Thoracic aorta (tissue), 2 donors: ENCODE results near the gene ZNF142. TPM values are rescaled to one million over a fixed set of nuclear protein-coding genes. Genes with fewer than 3 reads are reported as not detected.
A peak's percentile ranks its signal among the peaks of the same experiment; 100 is the strongest.
"Not testable (repeated sequence)": the region's sequence is repeated elsewhere in the genome, so short reads cannot be mapped to it uniquely, and the experiment has no call there.

ENCODE experiments used
- ATAC-seq: fragments of 150-250 bp; one replicate; pipeline ENCODE4 v1.8.0; 2017; ENCODE audit warnings: low read depth; ENCODE audit not compliant: insufficient number of reproducible peaks, low FRiP score
- DNase-seq: peaks from one replicate; pipeline ENCODE4 v3.0.0-alpha.2; 2020; ENCODE audit warnings: low spot score
- H3K27ac ChIP-seq, 2 donors: fragments of 200-600 bp; sonication (generic); 1 replicate in 1 of 2; 2 replicates in 1 of 2; pipeline ENCODE4 v1.5.1; 2016; ENCODE audit warnings: mild to moderate bottlenecking in 2 of 2, moderate library complexity in 2 of 2
- H3K27me3 ChIP-seq: fragments of 200-600 bp; sonication (generic); replicated peaks from 2 replicates; pipeline ENCODE4 v1.6.0; 2016; ENCODE audit warnings: mild to moderate bottlenecking; ENCODE audit not compliant: insufficient read depth
- H3K36me3 ChIP-seq: fragments of 200-600 bp; sonication (generic); one replicate; pipeline ENCODE4 v1.5.1; 2016
- H3K4me1 ChIP-seq, 2 donors: fragments of 200-600 bp; sonication (generic); 1 replicate in 1 of 2; 2 replicates in 1 of 2; pipeline versions ENCODE4 v1.5.1 to v1.6.0; 2016; ENCODE audit warnings: low read depth in 2 of 2, mild to moderate bottlenecking in 1 of 2; ENCODE audit not compliant: control insufficient read depth in 1 of 2
- H3K4me3 ChIP-seq: fragments of 200-600 bp; sonication (generic); 2 replicates; pipeline ENCODE4 v1.5.1; 2016; ENCODE audit warnings: mild to moderate bottlenecking
- H3K9me3 ChIP-seq: fragments of 200-600 bp; sonication (generic); 2 replicates; pipeline ENCODE4 v1.5.1; 2016
- CTCF ChIP-seq: fragments of 200-600 bp; sonication (generic); IDR thresholded peaks from one replicate; pipeline ENCODE4 v1.5.1; 2019; ENCODE audit warnings: antibody characterized with exemption
- total RNA-seq, 2 donors: library from RNA; depleted of rRNA; stranded (reverse); fragments of >200 nt; gene quantifications; one replicate each; pipeline versions ENCODE4 v1.1.0 to v1.2.3, GENCODE V29; 2016

ZNF142 gene
- total RNA-seq, 2 donors from 2014 or later: 27.9 to 47.9 TPM

GRCh38 chr2:218694405-218695145, 35.2 kb upstream of the ZNF142 start:
- Histone ChIP-seq H3K27me3 (no peaks in the 10 kb centered on the region), H3K27ac (no peak overlapping the region), H3K9me3 (no peaks in the 10 kb centered on the region), H3K4me3 (no peak overlapping the region), H3K4me1 (peaks cover 13 to 17% of the 10 kb centered on the region in 2 donors), H3K36me3 (peaks cover 52% of the 10 kb centered on the region)
- ATAC-seq (no peak), DNase-seq (no peak)
- TF ChIP-seq CTCF: no peak

- ATAC-seq (peak; percentile 81), DNase-seq (no peak)
- Histone ChIP-seq H3K9me3 (no peaks in the 10 kb centered on the region), H3K27ac (peak overlapping the region; percentile 33 to 79), H3K4me3 (no peak overlapping the region), H3K4me1 (peaks cover 13 to 20% of the 10 kb centered on the region in 2 donors), H3K36me3 (peaks cover 37% of the 10 kb centered on the region), H3K27me3 (no peaks in the 10 kb centered on the region)
- no peak for TF ChIP-seq CTCF
These were observed 31.8 kb upstream of the ZNF142 start for GRCh38 chr2:218691234-218691633.

GRCh38 chr2:218687400-218688060, 28.1 kb upstream of the ZNF142 start:
- ATAC-seq: not testable (repeated sequence)
- peaks cover 14% of the 10 kb centered on the region for H3K36me3 ChIP-seq

GRCh38 chr2:218680061-218680460, 20.6 kb upstream of the ZNF142 start:
- Histone ChIP-seq H3K4me1 (no peaks in the 10 kb centered on the region), H3K27me3 (no peaks in the 10 kb centered on the region), H3K9me3 (no peaks in the 10 kb centered on the region), H3K27ac (no peak overlapping the region), H3K36me3 (peaks cover 14% of the 10 kb centered on the region), H3K4me3 (no peak overlapping the region)
- ATAC-seq (no peak), DNase-seq (no peak)
- TF ChIP-seq CTCF: no peak

More at GRCh38 chr2:218687400-218688060, 28.1 kb upstream of the ZNF142 start:
- DNase-seq: peak; percentile 16
- H3K4me1 ChIP-seq: peaks cover 13 to 20% of the 10 kb centered on the region in 2 donors
- not testable (repeated sequence) for H3K9me3 ChIP-seq, H3K27me3 ChIP-seq, H3K4me3 ChIP-seq, H3K27ac ChIP-seq
- TF ChIP-seq CTCF: peak; percentile 79

- no peak for DNase-seq
- no peak for TF ChIP-seq CTCF
- peaks cover 14% of the 10 kb centered on the region for H3K36me3 ChIP-seq
- no peak overlapping the region for H3K4me3 ChIP-seq
- no peaks in the 10 kb centered on the region for H3K9me3 ChIP-seq
- no peaks in the 10 kb centered on the region for H3K27me3 ChIP-seq
- no peak for ATAC-seq
- H3K27ac ChIP-seq: no peak overlapping the region
- no peaks in the 10 kb centered on the region for H3K4me1 ChIP-seq
These were observed 19.7 kb upstream of the ZNF142 start for GRCh38 chr2:218679119-218679518.
